H9 (cell line): ENCODE data around the gene ZHX3. TPM values are rescaled to one million over a fixed set of nuclear protein-coding genes. Genes with fewer than 3 reads are reported as not detected.

ENCODE experiments used
- DNase-seq: peaks from one replicate; pipeline ENCODE4 v3.0.0-alpha.2; 2017
- H2AFZ ChIP-seq: one replicate; pipeline ENCODE4 v1.6.1; 2013; ENCODE audit warnings: mild to moderate bottlenecking, low read length, control low read depth, moderate library complexity
- H2AK5ac ChIP-seq: 2 replicates; pipeline ENCODE4 v1.6.1; 2013; ENCODE audit warnings: low read length, control low read depth, mixed read lengths; ENCODE audit not compliant: insufficient read length
- H2BK120ac ChIP-seq: one replicate; pipeline ENCODE4 v1.6.1; 2013; ENCODE audit warnings: low read depth, mild to moderate bottlenecking, low read length, control low read depth, inconsistent platforms; ENCODE audit not compliant: poor library complexity, severe bottlenecking
- H2BK12ac ChIP-seq: 2 replicates; pipeline ENCODE4 v1.6.1; 2013; ENCODE audit warnings: low read length, control low read depth, mixed read lengths, low read depth; ENCODE audit not compliant: insufficient read length
- H2BK15ac ChIP-seq: 2 replicates; pipeline ENCODE4 v1.6.1; 2013; ENCODE audit warnings: low read depth, low read length, control low read depth
- H2BK20ac ChIP-seq: one replicate; pipeline ENCODE4 v1.6.1; 2013; ENCODE audit warnings: low read depth, mild to moderate bottlenecking, low read length, control low read depth, inconsistent platforms; ENCODE audit not compliant: poor library complexity, severe bottlenecking
- H2BK5ac ChIP-seq: 2 replicates; pipeline ENCODE4 v1.6.1; 2013; ENCODE audit warnings: low read length, control low read depth, mixed read lengths; ENCODE audit not compliant: insufficient read length
- H3K14ac ChIP-seq: 2 replicates; pipeline ENCODE4 v1.6.1; 2013; ENCODE audit warnings: low read length, control low read depth; ENCODE audit not compliant: insufficient read depth
- H3K18ac ChIP-seq: 2 replicates; pipeline ENCODE4 v1.6.1; 2013; ENCODE audit warnings: low read depth, mild to moderate bottlenecking, mixed read lengths, low read length, control low read depth; ENCODE audit not compliant: insufficient read length
- H3K23ac ChIP-seq: 2 replicates; pipeline ENCODE4 v1.6.1; 2013; ENCODE audit warnings: low read length, control low read depth, mixed read lengths, low read depth; ENCODE audit not compliant: insufficient read length
- H3K23me2 ChIP-seq: 2 replicates; pipeline ENCODE4 v1.6.1; 2013; ENCODE audit warnings: low read depth, mild to moderate bottlenecking, mixed read lengths, low read length, control low read depth; ENCODE audit not compliant: insufficient read length, poor library complexity, severe bottlenecking
- H3K27ac ChIP-seq: 2 replicates; pipeline ENCODE4 v1.5.1; 2013; ENCODE audit warnings: low read length, control low read depth, mixed read lengths, low read depth; ENCODE audit not compliant: insufficient read length
- H3K27me3 ChIP-seq: 2 replicates; pipeline ENCODE4 v1.6.1; 2013; ENCODE audit warnings: low read length, control low read depth, inconsistent platforms; ENCODE audit not compliant: insufficient read depth
- H3K4ac ChIP-seq: 2 replicates; pipeline ENCODE4 v1.6.1; 2013; ENCODE audit warnings: low read depth, mild to moderate bottlenecking, control low read depth, inconsistent platforms, low read length, moderate library complexity
- H3K4me1 ChIP-seq: 2 replicates; pipeline ENCODE4 v1.6.1; 2013; ENCODE audit warnings: low read length, control low read depth, inconsistent platforms; ENCODE audit not compliant: insufficient read depth
- H3K4me2 ChIP-seq: 2 replicates; pipeline ENCODE4 v1.6.1; 2013; ENCODE audit warnings: low read length, control low read depth, mixed read lengths; ENCODE audit not compliant: insufficient read length, insufficient read depth
- H3K56ac ChIP-seq: 2 replicates; pipeline ENCODE4 v1.6.1; 2013; ENCODE audit warnings: low read depth, mild to moderate bottlenecking, mixed read lengths, low read length, control low read depth; ENCODE audit not compliant: insufficient read length
- H3K79me1 ChIP-seq: 2 replicates; pipeline ENCODE4 v1.6.1; 2013; ENCODE audit warnings: low read depth, mild to moderate bottlenecking, moderate library complexity, low read length, control low read depth, inconsistent platforms; ENCODE audit not compliant: insufficient read depth, poor library complexity, severe bottlenecking
- H3K79me2 ChIP-seq: 2 replicates; pipeline ENCODE4 v1.6.1; 2013; ENCODE audit warnings: low read length, control low read depth, inconsistent platforms; ENCODE audit not compliant: insufficient read depth
- H3K9ac ChIP-seq: 2 replicates; pipeline ENCODE4 v1.6.1; 2013; ENCODE audit warnings: low read length, control low read depth, mixed read lengths; ENCODE audit not compliant: insufficient read length; ENCODE audit errors: extremely low read depth
- H3K9me3 ChIP-seq: one replicate; pipeline ENCODE4 v1.6.1; 2013; ENCODE audit warnings: low read depth, low read length, inconsistent platforms; ENCODE audit not compliant: control insufficient read depth
- H3T11ph ChIP-seq: one replicate; pipeline ENCODE4 v1.6.1; 2013; ENCODE audit warnings: mild to moderate bottlenecking, low read length, control low read depth, inconsistent platforms
- H4K20me1 ChIP-seq: one replicate; pipeline ENCODE4 v1.6.1; 2013; ENCODE audit not compliant: control insufficient read depth, insufficient read length, insufficient read depth
- H4K5ac ChIP-seq: 2 replicates; pipeline ENCODE4 v1.6.1; 2013; ENCODE audit warnings: low read depth, mild to moderate bottlenecking, mixed read lengths, low read length, control low read depth; ENCODE audit not compliant: insufficient read length
- H4K8ac ChIP-seq: replicated peaks from 2 replicates; pipeline ENCODE4 v1.6.1; 2013; ENCODE audit warnings: low read length, control low read depth, mixed read lengths, low read depth; ENCODE audit not compliant: insufficient read length
- H4K91ac ChIP-seq: 2 replicates; pipeline ENCODE4 v1.6.1; 2013; ENCODE audit warnings: low read depth, mild to moderate bottlenecking, moderate library complexity, mixed read lengths, low read length, control low read depth; ENCODE audit not compliant: insufficient read length
- H3K27ac Mint-ChIP-seq, 3 experiments: 2 replicates in 2 of 3; 3 replicates in 1 of 3; pipeline ENCODE4 v1.8.0; 2020 to 2021; ENCODE audit warnings: mixed read lengths in 3 of 3, mild to moderate bottlenecking in 1 of 3, moderate library complexity in 1 of 3
- H3K27me3 Mint-ChIP-seq: 2 replicates; pipeline ENCODE4 v1.8.0; 2021; ENCODE audit warnings: low read depth, mild to moderate bottlenecking, moderate library complexity, mixed read lengths
- H3K36me3 Mint-ChIP-seq, 3 experiments: 2 replicates in 2 of 3; 3 replicates in 1 of 3; pipeline ENCODE4 v1.8.0; 2020 to 2021; ENCODE audit warnings: low read depth in 3 of 3, mixed read lengths in 3 of 3; ENCODE audit not compliant: insufficient read depth in 1 of 3
- H3K4me1 Mint-ChIP-seq, 2 experiments: 2 replicates each; pipeline ENCODE4 v1.8.0; 2020; ENCODE audit warnings: mixed read lengths in 2 of 2
- H3K4me3 Mint-ChIP-seq, 2 experiments: 2 replicates in 1 of 2; 3 replicates in 1 of 2; pipeline ENCODE4 v1.8.0; 2020 to 2021; ENCODE audit warnings: mild to moderate bottlenecking in 2 of 2, mixed read lengths in 2 of 2, moderate library complexity in 1 of 2
- H3K9me3 Mint-ChIP-seq, 2 experiments: 2 replicates in 1 of 2; 3 replicates in 1 of 2; pipeline ENCODE4 v1.8.0; 2020; ENCODE audit warnings: mild to moderate bottlenecking in 2 of 2, mixed read lengths in 2 of 2, moderate library complexity in 1 of 2
- CTCF ChIP-seq: fragments of 200-600 bp; sonication (generic); conservative IDR thresholded peaks from 3 replicates; pipeline ENCODE4 v1.8.0; 2021; ENCODE audit warnings: antibody characterized with exemption, mild to moderate bottlenecking
- WGBS: extraction: QIAGEN DNeasy Blood & Tissue Kit; methylation state at CpG from one replicate; pipeline ENCODE4 v1.1.7; 2013; ENCODE audit warnings: missing lambda C conversion rate, low lambda C conversion rate, mixed read lengths; ENCODE audit not compliant: insufficient read length; ENCODE audit errors: extremely low coverage; 5-methylcytosine and 5-hydroxymethylcytosine counted together
- total RNA-seq: library from RNA; stranded (reverse); gene quantifications from 2 replicates; pipeline ENCODE4 v1.2.1, GENCODE V29; 2021

Gene ZHX3
- total RNA-seq, 1 experiment from 2014 or later: 4.4 TPM

DNA sequence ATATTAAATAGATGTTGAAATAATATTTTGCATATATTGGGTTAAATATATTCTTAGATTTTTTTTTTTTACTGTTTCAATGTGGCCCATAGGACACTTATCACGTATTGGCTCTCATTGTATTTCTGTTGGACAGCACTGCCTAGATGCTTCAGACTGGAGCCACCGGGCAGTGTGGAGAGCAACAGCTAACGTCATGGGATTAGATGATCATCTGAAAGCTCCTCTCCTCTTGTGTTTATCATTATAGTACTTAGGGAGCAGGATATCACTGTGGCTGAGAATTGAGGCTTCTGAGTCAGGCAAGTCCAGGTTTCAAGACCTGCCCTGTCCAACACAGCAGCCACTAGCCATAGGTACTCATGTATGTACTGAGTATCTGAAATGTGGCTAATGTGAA is 87.4 kb downstream of the ZHX3 start:
- H4K8ac ChIP-seq: no peak overlapping the region
- no peaks in the 10 kb centered on the region for H3K9me3 ChIP-seq
- no peak overlapping the region for H3T11ph ChIP-seq
- H2BK20ac ChIP-seq: no peak overlapping the region
- no peak overlapping the region for H4K91ac ChIP-seq
- no peak overlapping the region for H3K14ac ChIP-seq
- H3K79me2 ChIP-seq: no peaks in the 10 kb centered on the region
- H3K23ac ChIP-seq: no peak overlapping the region
- no peak overlapping the region for H2BK15ac ChIP-seq
- no peaks in the 10 kb centered on the region for H3K36me3 Mint-ChIP-seq
- H3K27me3 ChIP-seq: no peaks in the 10 kb centered on the region; the same call in 1 of the 2 replicates
- H3K23me2 ChIP-seq: no peaks in the 10 kb centered on the region
- H2BK12ac ChIP-seq: no peak overlapping the region
- no peak overlapping the region for H3K27ac ChIP-seq
- H3K4me1 Mint-ChIP-seq: no peaks in the 10 kb centered on the region; a peak in 1 of 4 replicates
- WGBS: no CpG with 5 or more reads among the region's 3 CpGs
- peaks cover 1% of the 10 kb centered on the region; the same call in 1 of the 2 replicates for H3K27me3 Mint-ChIP-seq
- H3K56ac ChIP-seq: no peak overlapping the region
- no peak for DNase-seq
- no peak overlapping the region for H3K27ac Mint-ChIP-seq
- H2AK5ac ChIP-seq: no peak overlapping the region
- no peak overlapping the region for H2BK120ac ChIP-seq
- H3K4ac ChIP-seq: no peak overlapping the region
- no peak overlapping the region for H4K5ac ChIP-seq
- no peak overlapping the region for H2AFZ ChIP-seq
- H3K9ac ChIP-seq: no peak overlapping the region
- TF ChIP-seq CTCF: no peak
- no peaks in the 10 kb centered on the region for H3K4me1 ChIP-seq
- H3K4me3 Mint-ChIP-seq: no peak overlapping the region
- no peak overlapping the region for H2BK5ac ChIP-seq
- no peak overlapping the region for H3K18ac ChIP-seq
- no peak overlapping the region for H3K4me2 ChIP-seq
- no peaks in the 10 kb centered on the region for H4K20me1 ChIP-seq
- no peaks in the 10 kb centered on the region for H3K79me1 ChIP-seq
- no peaks in the 10 kb centered on the region for H3K9me3 Mint-ChIP-seq
